Hepatocyte (in vitro differentiated cells): ENCODE data around the gene PPP2R2B.

ENCODE experiments used
- CTCF ChIP-seq: fragments of 200-600 bp; sonication (generic); IDR thresholded peaks from 2 replicates; pipeline ENCODE4 v1.5.1; 2016; ENCODE audit warnings: antibody characterized with exemption, mild to moderate bottlenecking; ENCODE audit not compliant: poor library complexity
- EZH2 ChIP-seq: fragments of 200-600 bp; sonication (generic); IDR thresholded peaks from 2 replicates; pipeline ENCODE4 v1.6.1; 2016; ENCODE audit warnings: antibody characterized with exemption, mild to moderate bottlenecking, borderline replicate concordance
- EZH2phosphoT487 ChIP-seq: fragments of 200-600 bp; sonication (generic); IDR thresholded peaks from one replicate; pipeline ENCODE4 v1.6.1; 2018; ENCODE audit warnings: antibody characterized with exemption, mild to moderate bottlenecking, low read depth, moderate library complexity; ENCODE audit not compliant: unreplicated experiment, severe bottlenecking

- TF ChIP-seq EZH2phosphoT487 (no peak), CTCF (no peak), EZH2 (no peak)
Observed at GRCh38 chr5:146620031-146620668, 258.4 kb downstream of the PPP2R2B start.
